Measurements from ENCODE around the gene NCF2. TPM values are rescaled to one million over a fixed set of nuclear protein-coding genes. Genes with fewer than 3 reads are reported as not detected.

The NCF2 gene
- total and polyA plus RNA-seq, 2 donors (not counting 1 experiment from before 2014, with no cell fraction given), result 0.43 to 2.6 TPM

DNA sequence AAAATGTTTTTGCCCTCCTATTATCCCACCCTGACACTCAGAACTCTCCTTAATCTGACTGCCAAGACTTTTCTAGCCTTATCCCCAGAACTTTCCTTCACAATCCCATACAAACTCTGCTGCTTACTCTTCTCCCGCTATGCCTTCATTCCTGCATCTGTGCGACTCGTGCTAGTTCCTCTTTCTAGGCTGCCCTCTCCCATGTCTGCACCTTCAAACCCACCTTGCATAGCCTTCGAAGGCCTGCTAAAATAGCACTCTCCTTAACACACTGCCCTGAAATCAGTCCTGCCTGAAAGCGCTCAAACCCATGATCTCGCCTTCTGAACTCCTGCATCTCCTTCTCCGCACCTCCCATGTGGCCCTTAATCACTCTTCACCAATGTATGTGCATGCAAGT lies 2.5 kb upstream of the NCF2 start:
- no peak for DNase-seq (ENCODE audit: low read depth in 2 of 2)
- H3K27ac ChIP-seq (ENCODE audit: insufficient read depth, low read length), result no peak overlapping the region
- TF ChIP-seq, protein P1, sequence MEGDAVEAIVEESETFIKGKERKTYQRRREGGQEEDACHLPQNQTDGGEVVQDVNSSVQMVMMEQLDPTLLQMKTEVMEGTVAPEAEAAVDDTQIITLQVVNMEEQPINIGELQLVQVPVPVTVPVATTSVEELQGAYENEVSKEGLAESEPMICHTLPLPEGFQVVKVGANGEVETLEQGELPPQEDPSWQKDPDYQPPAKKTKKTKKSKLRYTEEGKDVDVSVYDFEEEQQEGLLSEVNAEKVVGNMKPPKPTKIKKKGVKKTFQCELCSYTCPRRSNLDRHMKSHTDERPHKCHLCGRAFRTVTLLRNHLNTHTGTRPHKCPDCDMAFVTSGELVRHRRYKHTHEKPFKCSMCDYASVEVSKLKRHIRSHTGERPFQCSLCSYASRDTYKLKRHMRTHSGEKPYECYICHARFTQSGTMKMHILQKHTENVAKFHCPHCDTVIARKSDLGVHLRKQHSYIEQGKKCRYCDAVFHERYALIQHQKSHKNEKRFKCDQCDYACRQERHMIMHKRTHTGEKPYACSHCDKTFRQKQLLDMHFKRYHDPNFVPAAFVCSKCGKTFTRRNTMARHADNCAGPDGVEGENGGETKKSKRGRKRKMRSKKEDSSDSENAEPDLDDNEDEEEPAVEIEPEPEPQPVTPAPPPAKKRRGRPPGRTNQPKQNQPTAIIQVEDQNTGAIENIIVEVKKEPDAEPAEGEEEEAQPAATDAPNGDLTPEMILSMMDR (conservative IDR thresholded peaks at IDR 0.05 in 1 of 2, IDR thresholded peaks at IDR 0.05 in 1 of 2; ENCODE audit: low read depth in 1 of 2, low read length in 2 of 2), result no peak
- no peak for TF ChIP-seq EZH2 (IDR thresholded peaks at IDR 0.05; ENCODE audit: low read length, missing control alignments)
- H3K79me2 ChIP-seq (ENCODE audit: control insufficient read depth, insufficient read depth, low read length), result no peaks in the 10 kb centered on the region
- H2AFZ ChIP-seq (ENCODE audit: low read length), result no peak overlapping the region
- no peak overlapping the region for H3K4me3 ChIP-seq (replicated peaks in 1 of 4; ENCODE audit: control extremely low read depth in 1 of 4, insufficient read depth in 1 of 4, low read depth in 3 of 4, low read length in 4 of 4)
- no peaks in the 10 kb centered on the region for H3K27me3 ChIP-seq (ENCODE audit: control insufficient read depth, insufficient read depth, low read length)
- no peak overlapping the region for H3K9ac ChIP-seq (ENCODE audit: insufficient read depth, low read length)
- H3K4me1 ChIP-seq (ENCODE audit: control insufficient read depth, extremely low read depth, insufficient read depth, low read length), result no peaks in the 10 kb centered on the region
- H4K20me1 ChIP-seq (ENCODE audit: control insufficient read depth, extremely low read depth, insufficient read depth, low read length), result no peaks in the 10 kb centered on the region
- H3K4me2 ChIP-seq (ENCODE audit: extremely low read depth, insufficient read depth, low read length), result no peak overlapping the region
- no peaks in the 10 kb centered on the region for H3K9me3 ChIP-seq (ENCODE audit: control insufficient read depth, insufficient read depth, low read depth, low read length)
- no peaks in the 10 kb centered on the region for H3K36me3 ChIP-seq (ENCODE audit: control insufficient read depth, insufficient read depth, low read length)

DNA sequence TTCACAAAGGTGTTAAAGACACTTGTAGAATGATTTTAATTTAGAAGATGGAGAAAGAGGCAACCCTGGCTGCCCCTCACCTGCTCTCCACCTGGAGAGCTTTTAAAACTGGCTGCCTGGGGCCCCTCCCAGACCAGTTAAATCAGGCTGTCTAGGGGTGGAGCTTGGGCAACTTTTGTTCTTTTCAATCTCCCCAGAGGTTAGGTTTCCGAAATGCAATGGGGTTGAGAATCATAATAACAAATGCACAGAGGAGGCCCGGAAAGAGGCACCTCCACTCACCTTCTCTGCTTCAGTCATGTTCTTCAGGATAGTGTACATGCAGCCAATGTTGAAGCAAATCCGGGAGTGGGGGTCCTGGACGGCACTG lies 400 bp downstream of the NCF2 start:
- H3K4me2 ChIP-seq (ENCODE audit: extremely low read depth, insufficient read depth, low read length), result no peak overlapping the region
- no peak for DNase-seq (ENCODE audit: low read depth in 2 of 2)
- H3K9me3 ChIP-seq (ENCODE audit: control insufficient read depth, insufficient read depth, low read depth, low read length), result no peaks in the 10 kb centered on the region
- no peaks in the 10 kb centered on the region for H3K79me2 ChIP-seq (ENCODE audit: control insufficient read depth, insufficient read depth, low read length)
- no peak for TF ChIP-seq EZH2 (IDR thresholded peaks at IDR 0.05; ENCODE audit: low read length, missing control alignments)
- TF ChIP-seq, protein P1 (conservative IDR thresholded peaks at IDR 0.05 in 1 of 2, IDR thresholded peaks at IDR 0.05 in 1 of 2; ENCODE audit: low read depth in 1 of 2, low read length in 2 of 2), result no peak
- H3K4me3 ChIP-seq (replicated peaks in 1 of 4; ENCODE audit: control extremely low read depth in 1 of 4, insufficient read depth in 1 of 4, low read depth in 3 of 4, low read length in 4 of 4), result no peak overlapping the region
- H3K27me3 ChIP-seq (ENCODE audit: control insufficient read depth, insufficient read depth, low read length), result no peaks in the 10 kb centered on the region
- no peak overlapping the region for H3K27ac ChIP-seq (ENCODE audit: insufficient read depth, low read length)
- no peak overlapping the region for H2AFZ ChIP-seq (ENCODE audit: low read length)
- H3K4me1 ChIP-seq (ENCODE audit: control insufficient read depth, extremely low read depth, insufficient read depth, low read length), result no peaks in the 10 kb centered on the region
- H3K9ac ChIP-seq (ENCODE audit: insufficient read depth, low read length), result no peak overlapping the region
- no peaks in the 10 kb centered on the region for H4K20me1 ChIP-seq (ENCODE audit: control insufficient read depth, extremely low read depth, insufficient read depth, low read length)
- H3K36me3 ChIP-seq (ENCODE audit: control insufficient read depth, insufficient read depth, low read length), result no peaks in the 10 kb centered on the region

DNA sequence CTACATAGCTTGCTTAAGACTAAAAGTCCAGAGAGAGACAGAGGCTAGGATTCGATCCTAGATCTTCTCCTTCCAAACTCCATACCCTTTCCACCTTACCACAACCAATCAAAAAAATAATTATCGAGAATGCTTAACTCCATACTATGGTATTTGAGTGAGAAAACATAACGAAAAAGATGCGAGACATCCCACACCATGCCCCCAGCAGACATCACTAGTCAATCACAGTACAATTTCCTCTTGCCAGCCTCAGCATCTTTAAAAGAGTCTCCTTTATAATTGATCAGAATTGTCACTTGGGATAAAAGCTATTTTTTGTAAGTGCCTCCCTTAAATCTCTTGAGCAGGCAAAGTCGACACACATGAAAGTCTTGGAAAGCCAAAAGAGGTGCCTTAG lies 875 bp downstream of the NCF2 start:
- Histone ChIP-seq H3K27me3 (ENCODE audit: control insufficient read depth, insufficient read depth, low read length) (no peaks in the 10 kb centered on the region), H3K79me2 (ENCODE audit: control insufficient read depth, insufficient read depth, low read length) (no peaks in the 10 kb centered on the region), H3K4me2 (ENCODE audit: extremely low read depth, insufficient read depth, low read length) (no peak overlapping the region), H3K4me3 (replicated peaks in 1 of 4; ENCODE audit: control extremely low read depth in 1 of 4, insufficient read depth in 1 of 4, low read depth in 3 of 4, low read length in 4 of 4) (no peak overlapping the region), H3K9me3 (ENCODE audit: control insufficient read depth, insufficient read depth, low read depth, low read length) (no peaks in the 10 kb centered on the region), H3K36me3 (ENCODE audit: control insufficient read depth, insufficient read depth, low read length) (no peaks in the 10 kb centered on the region), H2AFZ (ENCODE audit: low read length) (no peak overlapping the region), H3K9ac (ENCODE audit: insufficient read depth, low read length) (no peak overlapping the region), H4K20me1 (ENCODE audit: control insufficient read depth, extremely low read depth, insufficient read depth, low read length) (no peaks in the 10 kb centered on the region), H3K4me1 (ENCODE audit: control insufficient read depth, extremely low read depth, insufficient read depth, low read length) (no peaks in the 10 kb centered on the region), H3K27ac (ENCODE audit: insufficient read depth, low read length) (no peak overlapping the region)
- DNase-seq (ENCODE audit: low read depth in 2 of 2), result no peak
- TF ChIP-seq EZH2 (IDR thresholded peaks at IDR 0.05; ENCODE audit: low read length, missing control alignments), result no peak
- TF ChIP-seq, protein P1 (conservative IDR thresholded peaks at IDR 0.05 in 1 of 2, IDR thresholded peaks at IDR 0.05 in 1 of 2; ENCODE audit: low read depth in 1 of 2, low read length in 2 of 2), result no peak

Measured in fibroblast of lung (primary cell).